Activated naive CD8-positive, alpha-beta T cell treated with anti-CD3 and anti-CD28 coated beads for 36 hours (primary cell): ENCODE results near the gene LEKR1. TPM values are rescaled to one million over a fixed set of nuclear protein-coding genes. Genes with fewer than 3 reads are reported as not detected.
"Not testable (repeated sequence)": the region's sequence is repeated elsewhere in the genome, so short reads cannot be mapped to it uniquely, and the experiment has no call there.

ENCODE experiments used
- DNase-seq: peaks from one replicate; pipeline ENCODE4 v3.0.0; 2021
- H3K27ac Mint-ChIP-seq: one replicate; pipeline ENCODE4 v1.8.0; 2022; ENCODE audit warnings: mild to moderate bottlenecking, moderate library complexity, mixed read lengths
- H3K27me3 Mint-ChIP-seq: one replicate; pipeline ENCODE4 v1.8.0; 2022; ENCODE audit warnings: mild to moderate bottlenecking, mixed read lengths
- H3K36me3 Mint-ChIP-seq: one replicate; pipeline ENCODE4 v1.8.0; 2021; ENCODE audit warnings: mild to moderate bottlenecking, mixed read lengths
- H3K4me1 Mint-ChIP-seq: one replicate; pipeline ENCODE4 v1.8.0; 2021; ENCODE audit warnings: mixed read lengths
- H3K4me3 Mint-ChIP-seq: one replicate; pipeline ENCODE4 v1.8.0; 2022; ENCODE audit warnings: mild to moderate bottlenecking, moderate library complexity, mixed read lengths
- H3K9me3 Mint-ChIP-seq: one replicate; pipeline ENCODE4 v1.8.0; 2022; ENCODE audit warnings: mixed read lengths
- total RNA-seq, 2 experiments: library from RNA; stranded (reverse); gene quantifications; one replicate each; pipeline ENCODE4 v1.2.3, GENCODE V29; 2021

LEKR1 gene
- total RNA-seq, 2 experiments from 2014 or later, result 0.74 to 2.4 TPM

DNA sequence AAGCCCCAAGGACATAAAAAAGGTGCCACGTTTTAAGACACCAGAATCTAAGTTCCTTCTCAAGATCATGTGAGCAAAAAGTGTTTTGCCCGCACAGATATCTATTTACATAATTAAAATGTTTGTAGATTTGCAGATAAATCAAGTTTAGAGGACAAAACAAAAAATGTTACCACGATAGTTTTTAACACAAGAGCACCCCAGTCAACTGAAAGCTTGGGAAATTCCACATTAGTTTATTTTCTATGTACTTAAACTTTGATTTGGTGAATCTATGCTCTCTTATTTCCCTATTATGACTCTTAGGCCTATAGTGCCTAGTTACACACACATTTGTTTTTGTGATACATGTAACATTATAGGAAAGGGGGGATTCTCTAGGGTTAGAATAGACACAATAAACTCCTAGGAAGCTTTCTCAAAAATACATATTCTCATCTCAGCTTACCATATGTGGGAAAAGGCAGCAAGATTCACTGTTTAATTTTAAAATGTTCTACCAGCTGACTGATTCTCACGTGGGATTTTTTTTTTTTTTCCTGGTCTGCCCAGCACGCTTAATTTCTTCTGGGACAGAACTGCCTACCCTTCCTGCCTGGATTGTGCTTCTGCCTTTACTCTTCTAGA lies 8.4 kb upstream of the LEKR1 start:
- peaks cover 52% of the 10 kb centered on the region for H3K4me1 Mint-ChIP-seq
- peak overlapping the region; percentile 90 for H3K4me3 Mint-ChIP-seq
- no peak for DNase-seq

DNA sequence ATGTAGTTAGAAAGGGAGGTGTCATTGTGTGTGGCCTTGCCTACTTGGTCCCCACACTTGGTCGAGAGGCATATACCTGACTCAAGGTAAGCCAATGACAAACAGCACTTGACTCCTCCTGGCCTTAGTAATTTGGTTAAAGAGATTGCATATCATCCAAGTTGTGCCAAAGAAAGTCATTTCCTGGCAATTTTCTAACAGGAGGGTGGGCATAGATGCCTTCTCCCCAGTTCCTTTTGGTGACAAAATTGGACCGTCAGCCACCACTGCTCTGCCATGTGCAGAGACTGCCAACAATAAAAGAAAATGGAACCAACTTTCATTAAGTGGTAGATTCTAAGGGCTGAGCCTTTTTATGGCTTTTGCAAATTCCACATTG lies 7.9 kb upstream of the LEKR1 start:
- peaks cover 25% of the 10 kb centered on the region for H3K36me3 Mint-ChIP-seq
- no peak for DNase-seq
- H3K4me1 Mint-ChIP-seq, result peaks cover 47% of the 10 kb centered on the region
- peak overlapping the region; percentile 99 for H3K27ac Mint-ChIP-seq
- H3K27me3 Mint-ChIP-seq, result no peaks in the 10 kb centered on the region
- peaks cover 5% of the 10 kb centered on the region for H3K9me3 Mint-ChIP-seq
- H3K4me3 Mint-ChIP-seq, result peak overlapping the region; percentile 90

More for the DNA sequence above, 8.4 kb upstream of the LEKR1 start:
- H3K9me3 Mint-ChIP-seq, result peaks cover 5% of the 10 kb centered on the region
- H3K27ac Mint-ChIP-seq, result peak overlapping the region; percentile 99
- H3K36me3 Mint-ChIP-seq, result peaks cover 29% of the 10 kb centered on the region
- H3K27me3 Mint-ChIP-seq, result no peaks in the 10 kb centered on the region

DNA sequence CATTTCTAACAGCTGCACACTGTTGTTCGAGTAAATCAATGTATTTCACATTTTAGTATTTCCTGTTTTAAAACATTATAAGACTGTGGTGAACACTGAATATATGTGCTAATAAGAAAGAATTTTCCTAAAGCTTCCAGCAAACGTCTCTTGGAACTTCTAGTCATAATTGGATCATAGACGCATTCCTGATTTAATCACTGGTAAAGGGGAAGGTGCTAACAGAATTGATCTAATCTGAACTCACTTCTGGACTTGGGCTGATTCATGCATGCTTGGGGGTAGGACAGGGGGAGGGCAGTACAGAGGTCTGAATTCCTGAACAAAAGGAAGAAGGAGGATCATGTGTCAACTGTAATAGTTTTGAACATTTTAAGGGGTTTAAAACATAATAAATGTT lies 7.3 kb upstream of the LEKR1 start:
- H3K9me3 Mint-ChIP-seq, result peaks cover 3% of the 10 kb centered on the region
- H3K4me3 Mint-ChIP-seq, result peak overlapping the region; percentile 9
- peak overlapping the region; percentile 82 for H3K27ac Mint-ChIP-seq
- no peaks in the 10 kb centered on the region for H3K27me3 Mint-ChIP-seq
- DNase-seq, result no peak
- H3K4me1 Mint-ChIP-seq, result peaks cover 45% of the 10 kb centered on the region
- H3K36me3 Mint-ChIP-seq, result peaks cover 22% of the 10 kb centered on the region

DNA sequence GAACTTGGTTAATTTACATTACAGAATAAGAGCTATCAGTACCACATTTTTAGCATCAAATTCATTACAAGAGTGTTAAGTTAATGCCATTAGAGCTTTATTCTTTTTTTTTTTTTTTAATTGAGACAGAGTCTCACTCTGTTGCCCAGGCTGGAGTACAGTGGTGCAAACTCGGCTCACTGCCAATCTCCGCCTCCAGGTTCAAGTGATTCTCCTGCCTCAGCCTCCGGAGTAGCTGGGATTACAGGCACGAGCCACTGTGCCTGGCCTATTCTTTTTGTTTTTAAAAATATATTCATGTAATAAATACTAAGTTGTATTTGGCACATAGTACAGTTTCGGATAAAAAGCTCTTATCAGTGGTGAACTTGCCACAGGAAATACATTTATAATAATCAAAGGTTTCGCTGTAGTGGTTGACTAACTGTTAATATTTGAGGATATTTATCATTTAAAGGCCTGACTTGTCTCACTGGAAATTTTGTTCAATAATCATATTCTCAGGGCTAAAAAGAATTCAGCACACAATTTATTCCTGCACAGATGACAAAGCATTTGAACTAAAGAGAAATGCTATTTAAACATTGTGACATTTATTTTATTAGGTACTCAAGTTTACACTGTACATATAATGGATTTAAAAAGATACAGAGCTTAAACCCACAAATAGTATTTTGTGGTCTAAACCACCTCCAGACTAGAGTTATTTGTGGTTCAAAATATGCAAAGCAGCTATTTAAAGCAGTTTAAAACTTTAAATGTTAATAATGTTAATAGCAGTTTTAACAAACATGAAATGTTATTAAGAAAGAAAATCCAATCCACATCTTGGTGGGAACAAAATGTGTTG lies 6.1 kb upstream of the LEKR1 start:
- DNase-seq, result no peak
- Mint-ChIP-seq H3K4me1 (peaks cover 50% of the 10 kb centered on the region), H3K36me3 (peaks cover 22% of the 10 kb centered on the region), H3K27me3 (no peaks in the 10 kb centered on the region), H3K27ac (peak overlapping the region; percentile 7), H3K9me3 (peaks cover 3% of the 10 kb centered on the region), H3K4me3 (no peak overlapping the region)

DNA sequence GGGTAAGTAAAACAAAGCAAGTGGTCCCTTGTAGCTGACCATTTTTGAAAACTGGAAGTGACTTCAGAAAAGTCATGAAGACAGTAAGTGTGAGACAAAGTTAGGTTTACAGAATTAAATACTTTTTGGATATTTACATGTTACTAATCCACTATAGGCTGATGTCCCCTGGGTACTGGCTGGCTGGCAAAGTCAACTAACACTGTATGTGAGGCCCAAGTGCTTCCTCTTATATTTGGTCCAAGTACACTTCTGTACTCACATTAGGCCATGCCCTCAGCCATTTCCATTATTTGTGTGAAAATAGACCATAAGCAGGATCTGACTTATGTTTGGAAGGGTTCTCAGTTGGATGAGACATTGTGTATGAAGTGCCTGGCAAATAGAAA lies 5.5 kb upstream of the LEKR1 start:
- peaks cover 49% of the 10 kb centered on the region for H3K4me1 Mint-ChIP-seq
- no peak for DNase-seq
- peaks cover under 1% of the 10 kb centered on the region for H3K9me3 Mint-ChIP-seq
- peaks cover 18% of the 10 kb centered on the region for H3K36me3 Mint-ChIP-seq
- H3K27me3 Mint-ChIP-seq, result no peaks in the 10 kb centered on the region
- no peak overlapping the region for H3K4me3 Mint-ChIP-seq
- peak overlapping the region; percentile 7 for H3K27ac Mint-ChIP-seq

DNA sequence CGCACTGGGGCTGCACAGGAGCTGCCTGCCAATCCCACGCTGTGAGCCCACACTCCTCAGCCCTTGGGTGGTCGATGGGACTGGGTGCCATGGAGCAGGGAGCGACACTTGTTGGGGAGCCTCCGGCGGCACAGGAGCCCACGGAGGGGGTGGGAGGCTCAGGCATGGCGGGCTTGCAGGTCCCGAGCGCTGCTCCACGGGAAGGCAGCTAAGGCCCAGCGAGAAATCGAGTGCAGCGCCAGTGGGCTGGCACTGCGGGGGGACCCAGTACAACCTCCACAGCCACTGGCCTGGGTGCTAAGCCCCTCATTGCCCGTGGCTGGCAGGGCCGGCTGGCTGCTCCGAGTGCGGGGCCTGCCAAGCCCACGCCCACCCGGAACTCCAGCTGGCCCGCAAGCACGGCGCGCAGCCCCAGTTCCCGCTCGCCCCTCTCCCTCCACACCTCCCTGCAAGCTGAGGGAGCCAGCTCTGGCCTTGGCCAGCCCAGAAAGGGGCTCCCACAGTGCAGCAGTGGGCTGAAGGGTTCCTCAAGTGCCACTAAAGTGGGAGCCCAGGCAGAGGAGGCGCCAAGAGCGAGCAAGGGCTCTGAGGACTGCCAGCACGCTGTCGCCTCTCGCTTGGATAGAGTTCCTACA lies 3.4 kb upstream of the LEKR1 start:
- Mint-ChIP-seq H3K4me1 (peaks cover 48% of the 10 kb centered on the region), H3K36me3 (peaks cover 17% of the 10 kb centered on the region)
- not testable (repeated sequence) for H3K27ac Mint-ChIP-seq, H3K4me3 Mint-ChIP-seq, H3K9me3 Mint-ChIP-seq, DNase-seq, H3K27me3 Mint-ChIP-seq

DNA sequence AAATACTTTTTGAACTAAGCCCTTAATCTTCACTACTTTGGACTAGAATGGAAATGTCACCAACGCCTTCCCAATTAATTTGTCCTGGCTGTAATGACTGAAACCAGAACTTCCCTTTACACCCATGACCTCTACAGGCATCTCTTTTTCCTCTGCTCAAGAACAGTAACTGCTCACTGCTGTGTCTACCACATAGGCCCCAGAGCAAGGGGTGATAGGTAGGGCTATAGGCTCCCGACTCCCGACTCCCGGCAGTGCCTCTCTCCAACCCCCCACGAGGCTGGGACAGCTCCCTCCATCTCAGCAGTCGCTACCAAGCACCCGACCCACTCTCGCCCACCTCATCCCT lies 384 bp upstream of the LEKR1 start:
- DNase-seq, result no peak
- H3K4me1 Mint-ChIP-seq, result peaks cover 30% of the 10 kb centered on the region
- H3K36me3 Mint-ChIP-seq, result peaks cover 17% of the 10 kb centered on the region
- H3K27me3 Mint-ChIP-seq, result no peaks in the 10 kb centered on the region
- no peaks in the 10 kb centered on the region for H3K9me3 Mint-ChIP-seq
- peak overlapping the region; percentile 95 for H3K4me3 Mint-ChIP-seq
- H3K27ac Mint-ChIP-seq, result peak overlapping the region; percentile 98

DNA sequence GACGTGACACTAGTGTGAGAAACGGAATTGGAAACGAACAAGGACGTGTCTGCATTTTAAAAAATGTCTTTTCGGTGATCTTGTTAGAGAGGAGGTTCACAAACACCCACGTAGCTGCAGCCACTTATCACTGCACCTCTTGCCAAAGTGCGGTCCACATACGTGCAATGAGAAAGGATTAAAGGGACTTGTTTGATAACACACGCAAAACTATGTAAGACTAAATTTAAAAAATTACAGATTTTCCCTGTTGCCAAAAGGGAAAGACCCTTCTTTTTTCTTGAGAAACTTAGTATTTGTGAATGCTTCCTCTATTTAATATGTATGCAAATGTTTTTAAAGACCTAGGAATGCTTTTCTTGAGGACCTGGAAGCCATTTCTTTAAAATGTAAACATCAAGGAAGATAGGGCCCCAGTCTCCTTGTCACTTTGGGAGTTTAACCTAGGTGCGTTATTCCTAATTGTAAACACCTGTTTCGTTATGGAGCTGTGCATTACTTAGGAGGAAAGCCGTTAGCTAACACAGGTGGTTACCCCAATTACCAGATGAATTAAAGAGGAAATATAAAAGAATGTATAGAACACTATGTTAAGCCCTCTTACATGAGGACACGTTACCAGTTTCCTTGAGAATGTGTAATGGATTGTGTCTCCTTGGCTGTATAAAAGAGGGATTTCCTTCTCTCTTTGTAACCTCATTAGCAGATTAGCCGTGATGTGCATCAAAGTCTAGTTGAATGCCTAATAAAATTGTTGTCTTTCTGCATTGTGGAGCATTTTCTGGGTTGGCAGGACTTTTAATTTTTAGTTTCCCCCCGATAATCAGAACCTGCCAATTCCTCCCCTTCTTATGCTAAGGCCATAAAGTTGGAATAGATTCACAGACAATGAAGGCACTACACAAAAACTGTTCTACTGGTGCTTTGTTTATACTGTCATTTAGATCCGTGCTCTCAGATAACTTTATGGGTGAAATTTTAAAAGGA lies 1.0 kb downstream of the LEKR1 start:
- DNase-seq, result no peak
- peaks cover 1% of the 10 kb centered on the region for H3K9me3 Mint-ChIP-seq
- peaks cover 25% of the 10 kb centered on the region for H3K4me1 Mint-ChIP-seq
- peak overlapping the region; percentile 98 for H3K27ac Mint-ChIP-seq
- H3K36me3 Mint-ChIP-seq, result peaks cover 10% of the 10 kb centered on the region
- peak overlapping the region; percentile 95 for H3K4me3 Mint-ChIP-seq
- H3K27me3 Mint-ChIP-seq, result no peaks in the 10 kb centered on the region

DNA sequence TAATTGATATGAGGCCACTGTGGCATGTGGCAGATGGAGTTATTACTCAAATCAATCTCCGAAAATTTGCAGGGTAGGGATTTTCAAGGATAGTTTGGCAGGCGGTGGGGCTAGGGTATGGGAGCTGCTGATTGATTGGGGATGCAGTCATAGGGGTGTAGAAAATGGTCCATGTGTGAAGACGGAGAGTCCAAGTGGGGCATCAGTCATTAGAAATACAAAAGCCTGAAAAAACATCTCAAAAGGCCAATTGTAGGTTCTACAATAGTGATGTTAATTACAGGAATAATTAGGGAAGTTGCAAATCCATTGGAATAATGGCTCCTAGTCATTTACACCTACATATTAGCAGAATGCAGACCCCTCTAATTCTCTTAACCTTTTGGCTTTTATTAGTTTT lies 4.9 kb downstream of the LEKR1 start:
- Mint-ChIP-seq H3K27ac (no peak overlapping the region), H3K9me3 (peaks cover 1% of the 10 kb centered on the region), H3K4me1 (peaks cover 14% of the 10 kb centered on the region), H3K36me3 (peaks cover 5% of the 10 kb centered on the region), H3K27me3 (no peaks in the 10 kb centered on the region), H3K4me3 (no peak overlapping the region)
- no peak for DNase-seq

DNA sequence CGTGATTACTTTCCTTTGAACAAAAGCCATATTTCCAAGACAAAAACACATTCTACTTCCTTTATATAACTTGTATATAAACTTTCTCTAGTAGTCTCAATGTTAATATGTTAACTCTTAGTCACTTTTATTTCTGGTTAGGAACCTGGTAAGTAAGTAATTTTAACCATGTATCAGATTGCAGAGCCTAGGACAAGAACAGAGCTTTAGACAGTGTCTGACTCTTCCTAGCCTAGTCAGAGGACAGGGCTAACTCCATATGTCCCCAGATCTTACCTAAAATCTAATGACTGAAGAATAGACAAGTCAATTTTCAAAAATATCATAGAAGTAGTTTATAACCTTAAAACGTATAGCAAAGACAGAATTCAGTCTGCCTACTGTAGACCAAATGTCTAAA lies 8.3 kb downstream of the LEKR1 start:
- DNase-seq, result no peak
- H3K36me3 Mint-ChIP-seq, result peaks cover 3% of the 10 kb centered on the region
- peaks cover 1% of the 10 kb centered on the region for H3K9me3 Mint-ChIP-seq
- H3K27ac Mint-ChIP-seq, result no peak overlapping the region
- no peaks in the 10 kb centered on the region for H3K27me3 Mint-ChIP-seq
- H3K4me1 Mint-ChIP-seq, result peaks cover 2% of the 10 kb centered on the region
- H3K4me3 Mint-ChIP-seq, result no peak overlapping the region

DNA sequence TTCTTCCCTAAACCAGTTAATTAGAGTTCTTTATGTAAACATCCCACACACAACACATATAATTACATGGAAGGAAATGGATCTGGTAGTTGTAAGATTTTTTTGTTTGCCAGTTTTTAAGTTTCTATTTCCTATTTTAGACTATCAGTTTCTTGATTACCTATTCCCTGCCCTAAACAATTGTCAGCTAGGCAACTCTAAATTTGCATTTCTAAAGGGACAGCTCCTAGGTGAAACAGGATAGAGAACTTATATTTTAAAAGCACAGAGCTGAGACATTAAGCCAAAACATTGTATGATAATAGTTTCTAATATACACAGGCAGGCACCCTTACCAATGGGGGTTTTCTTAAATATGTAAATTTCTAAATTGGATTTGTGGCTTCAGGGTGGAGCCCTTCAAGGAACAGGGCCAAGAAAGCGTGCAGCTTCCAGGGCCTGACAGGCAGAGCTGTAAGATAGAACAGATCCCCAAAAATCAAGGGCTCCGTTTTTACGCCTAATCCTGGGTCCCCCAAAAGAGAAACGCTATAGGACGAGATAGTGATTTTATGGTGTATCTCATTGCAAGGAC lies 8.9 kb downstream of the LEKR1 start:
- Mint-ChIP-seq H3K4me3 (no peak overlapping the region), H3K36me3 (peaks cover 3% of the 10 kb centered on the region), H3K27me3 (no peaks in the 10 kb centered on the region), H3K9me3 (peaks cover 1% of the 10 kb centered on the region), H3K4me1 (peaks cover 2% of the 10 kb centered on the region), H3K27ac (no peak overlapping the region)
- no peak for DNase-seq

DNA sequence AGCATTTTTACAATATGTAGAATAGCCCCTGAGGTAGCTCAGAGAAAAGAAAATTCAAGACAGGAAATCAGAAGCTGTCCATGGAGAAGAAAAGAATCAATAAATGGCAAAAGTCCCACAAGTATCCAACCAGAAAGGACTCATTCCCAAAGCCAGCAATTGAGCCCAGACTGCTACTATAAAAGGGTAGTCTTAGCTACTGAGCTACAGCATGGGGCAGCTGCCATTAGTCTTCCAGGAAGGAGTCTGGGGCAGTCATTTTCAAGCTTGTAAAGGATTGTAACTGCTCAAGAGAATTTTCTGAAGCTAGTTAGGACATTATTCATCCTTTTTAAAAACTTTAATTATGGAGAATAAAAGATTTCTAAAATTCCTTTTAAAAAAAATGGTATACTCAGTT lies 10.5 kb downstream of the LEKR1 start:
- no peak overlapping the region for H3K27ac Mint-ChIP-seq
- no peak for DNase-seq
- no peaks in the 10 kb centered on the region for H3K27me3 Mint-ChIP-seq
- no peak overlapping the region for H3K4me3 Mint-ChIP-seq
- no peaks in the 10 kb centered on the region for H3K9me3 Mint-ChIP-seq
- no peaks in the 10 kb centered on the region for H3K36me3 Mint-ChIP-seq
- H3K4me1 Mint-ChIP-seq, result peaks cover 2% of the 10 kb centered on the region

DNA sequence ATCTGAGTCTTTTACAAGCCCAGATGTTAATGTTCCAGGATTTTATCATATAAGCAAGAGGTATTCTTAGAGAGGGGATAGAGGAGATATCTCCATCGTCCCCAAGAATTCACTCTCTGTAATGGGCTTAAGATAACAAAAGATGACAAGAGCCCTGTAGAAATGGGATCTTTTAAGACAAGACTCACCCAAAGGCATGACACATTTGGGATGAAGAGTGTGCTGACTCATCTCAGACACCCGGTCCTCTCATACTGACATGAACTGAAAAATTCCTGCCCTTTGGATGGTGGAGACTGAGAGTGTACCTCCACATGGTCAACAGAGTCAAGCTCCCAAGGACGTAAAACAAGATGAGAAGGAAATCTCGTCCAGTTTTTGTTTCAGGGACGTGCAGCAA lies 11.0 kb downstream of the LEKR1 start:
- no peaks in the 10 kb centered on the region for H3K36me3 Mint-ChIP-seq
- no peak overlapping the region for H3K4me3 Mint-ChIP-seq
- no peaks in the 10 kb centered on the region for H3K9me3 Mint-ChIP-seq
- H3K27me3 Mint-ChIP-seq, result no peaks in the 10 kb centered on the region
- no peak overlapping the region for H3K27ac Mint-ChIP-seq
- DNase-seq, result no peak
- H3K4me1 Mint-ChIP-seq, result peaks cover 2% of the 10 kb centered on the region

DNA sequence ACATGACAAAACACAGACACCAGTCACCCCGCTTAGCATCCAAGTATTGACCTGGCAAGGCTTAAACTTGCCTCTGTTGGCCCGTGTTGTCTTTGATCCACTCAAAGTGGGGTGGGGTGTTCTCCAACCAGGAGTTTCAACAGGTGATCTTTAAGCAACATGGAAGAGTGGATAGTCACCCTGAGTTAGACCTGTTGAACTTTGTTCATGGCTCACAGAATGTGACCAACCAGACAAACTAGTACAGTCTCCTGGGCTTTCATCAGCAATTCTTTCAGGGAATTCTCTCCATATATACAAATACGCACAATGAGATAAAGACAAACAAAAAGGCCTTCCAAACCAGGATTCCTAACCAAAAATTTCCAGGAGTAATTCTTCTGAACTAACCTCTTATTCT lies 11.9 kb downstream of the LEKR1 start:
- Mint-ChIP-seq H3K27ac (no peak overlapping the region), H3K4me1 (peaks cover 2% of the 10 kb centered on the region)

More for the DNA sequence above, 11.9 kb downstream of the LEKR1 start:
- H3K9me3 Mint-ChIP-seq, result no peaks in the 10 kb centered on the region
- no peak overlapping the region for H3K4me3 Mint-ChIP-seq
- no peaks in the 10 kb centered on the region for H3K27me3 Mint-ChIP-seq
- no peaks in the 10 kb centered on the region for H3K36me3 Mint-ChIP-seq
- DNase-seq, result no peak
